Parathyroid adenoma (tissue), 2 donors: ENCODE data around the gene AMN.

Source experiments
- H2AFZ ChIP-seq: fragments of 300-600 bp; sonication (generic); one replicate; pipeline ENCODE4 v1.7.0; 2017; ENCODE audit warnings: antibody characterized with exemption, mild to moderate bottlenecking
- H3K27ac ChIP-seq: fragments of 300-600 bp; sonication (generic); one replicate; pipeline ENCODE4 v1.7.0; 2017
- H3K27me3 ChIP-seq: fragments of 300-600 bp; sonication (generic); one replicate; pipeline ENCODE4 v1.7.0; 2017; ENCODE audit warnings: low read length; ENCODE audit not compliant: control insufficient read depth, insufficient read depth
- H3K36me3 ChIP-seq: fragments of 300-600 bp; sonication (generic); one replicate; pipeline ENCODE4 v1.7.0; 2017; ENCODE audit warnings: low read length; ENCODE audit not compliant: control insufficient read depth, insufficient read depth
- H3K4me1 ChIP-seq: fragments of 300-600 bp; sonication (generic); one replicate; pipeline ENCODE4 v1.7.0; 2017; ENCODE audit warnings: control low read depth
- H3K4me2 ChIP-seq: fragments of 300-600 bp; sonication (generic); one replicate; pipeline ENCODE4 v1.7.0; 2017; ENCODE audit warnings: low read length
- H3K4me3 ChIP-seq: fragments of 300-600 bp; sonication (generic); one replicate; pipeline ENCODE4 v1.7.0; 2017; ENCODE audit warnings: low read depth, low read length
- H3K79me2 ChIP-seq: fragments of 300-600 bp; sonication (generic); one replicate; pipeline ENCODE4 v1.7.0; 2017; ENCODE audit warnings: control low read depth
- H3K9ac ChIP-seq: fragments of 300-600 bp; sonication (generic); one replicate; pipeline ENCODE4 v1.7.0; 2017; ENCODE audit warnings: mild to moderate bottlenecking
- H3K9me3 ChIP-seq: fragments of 300-600 bp; sonication (generic); one replicate; pipeline ENCODE4 v1.7.0; 2017; ENCODE audit warnings: low read length; ENCODE audit not compliant: control insufficient read depth
- CTCF ChIP-seq: fragments of 300-600 bp; sonication (generic); IDR thresholded peaks from one replicate; pipeline ENCODE4 v1.7.0; 2017; ENCODE audit warnings: antibody characterized with exemption, mild to moderate bottlenecking
- donor health status: primary hyperparathyroidism.

AMN gene

GRCh38 chr14:102917469-102918211, 4.8 kb upstream of the AMN start:
- no peaks in the 10 kb centered on the region for H3K27me3 ChIP-seq
- H3K36me3 ChIP-seq = no peaks in the 10 kb centered on the region
- H3K27ac ChIP-seq = no peak overlapping the region
- no peaks in the 10 kb centered on the region for H3K4me1 ChIP-seq
- no peak overlapping the region for H2AFZ ChIP-seq
- no peak overlapping the region for H3K4me3 ChIP-seq
- no peak for TF ChIP-seq CTCF
- H3K4me2 ChIP-seq = no peak overlapping the region
- H3K9me3 ChIP-seq = no peaks in the 10 kb centered on the region
- H3K79me2 ChIP-seq = no peaks in the 10 kb centered on the region
- H3K9ac ChIP-seq = no peak overlapping the region

GRCh38 chr14:102918438-102918837, 4.0 kb upstream of the AMN start:
- H3K79me2 ChIP-seq = no peaks in the 10 kb centered on the region
- no peak overlapping the region for H3K9ac ChIP-seq
- TF ChIP-seq CTCF = no peak
- no peaks in the 10 kb centered on the region for H3K4me1 ChIP-seq
- H3K4me3 ChIP-seq = no peak overlapping the region
- H3K27me3 ChIP-seq = peaks cover 5% of the 10 kb centered on the region
- H3K4me2 ChIP-seq = no peak overlapping the region
- H3K27ac ChIP-seq = no peak overlapping the region
- H2AFZ ChIP-seq = no peak overlapping the region
- H3K9me3 ChIP-seq = no peaks in the 10 kb centered on the region
- H3K36me3 ChIP-seq = no peaks in the 10 kb centered on the region

GRCh38 chr14:102920273-102920997, 2.0 kb upstream of the AMN start:
- H3K27me3 ChIP-seq = peaks cover 7% of the 10 kb centered on the region
- no peak overlapping the region for H3K4me2 ChIP-seq
- H3K9ac ChIP-seq = no peak overlapping the region
- no peaks in the 10 kb centered on the region for H3K79me2 ChIP-seq
- no peak overlapping the region for H3K27ac ChIP-seq
- no peaks in the 10 kb centered on the region for H3K4me1 ChIP-seq
- TF ChIP-seq CTCF = no peak
- H3K4me3 ChIP-seq = no peak overlapping the region
- no peak overlapping the region for H2AFZ ChIP-seq
- no peaks in the 10 kb centered on the region for H3K36me3 ChIP-seq
- H3K9me3 ChIP-seq = no peaks in the 10 kb centered on the region

- no peaks in the 10 kb centered on the region for H3K79me2 ChIP-seq
- no peak overlapping the region for H3K4me2 ChIP-seq
- H3K27me3 ChIP-seq = peaks cover 7% of the 10 kb centered on the region
- no peaks in the 10 kb centered on the region for H3K36me3 ChIP-seq
- no peak overlapping the region for H3K27ac ChIP-seq
- H3K4me3 ChIP-seq = no peak overlapping the region
- TF ChIP-seq CTCF = no peak
- H2AFZ ChIP-seq = no peak overlapping the region
- H3K9me3 ChIP-seq = no peaks in the 10 kb centered on the region
- H3K4me1 ChIP-seq = no peaks in the 10 kb centered on the region
- H3K9ac ChIP-seq = no peak overlapping the region
These were observed 1.5 kb upstream of the AMN start for GRCh38 chr14:102920998-102921304.
